K562 (cell line): ENCODE results near the gene ISG20L2. TPM values are rescaled to one million over a fixed set of nuclear protein-coding genes. Genes with fewer than 3 reads are reported as not detected.

Experiments used
- BMI1 ChIP-seq: fragments of 150-350 bp; IDR thresholded peaks from 2 replicates; pipeline ENCODE4 v1.6.1; 2014; ENCODE audit warnings: low read length
- CAMTA2 ChIP-seq: fragments of 250-450 bp; sonication (Bioruptor Pico); conservative IDR thresholded peaks from 2 replicates; pipeline ENCODE4 v1.5.1; 2022
- CBFA2T3 ChIP-seq: fragments of 450-650 bp; IDR thresholded peaks from 2 replicates; pipeline ENCODE4 v1.6.1; 2017
- CBX1 ChIP-seq: sonication (generic); IDR thresholded peaks from 2 replicates; pipeline ENCODE4 v1.6.1; 2016; ENCODE audit warnings: antibody characterized with exemption, low read depth, mild to moderate bottlenecking
- CEBPB ChIP-seq: fragments of 450-650 bp; IDR thresholded peaks from 2 replicates; pipeline ENCODE4 v1.6.1; 2016; ENCODE audit warnings: missing genetic modification characterization, missing compliant biosample characterization
- ELF4 ChIP-seq: fragments of 450-650 bp; formaldehyde crosslinking; IDR thresholded peaks from 2 replicates; pipeline ENCODE4 v1.4.0; 2022; ENCODE audit warnings: missing genetic modification characterization
- FOSL1 ChIP-seq: fragments of 200-800 bp; sonication (Bioruptor generic); conservative IDR thresholded peaks from 2 replicates; pipeline ENCODE4 v1.6.1; 2016; ENCODE audit warnings: missing genetic modification characterization, missing compliant biosample characterization
- MCM7 ChIP-seq, 2 experiments: fragments of 450-650 bp; IDR thresholded peaks; 2 replicates each; pipeline ENCODE4 v1.6.1; 2016 to 2018
- MXI1 ChIP-seq: IDR thresholded peaks from 2 replicates; pipeline ENCODE4 v1.6.1; 2011; ENCODE audit warnings: low read depth, mild to moderate bottlenecking, improper control_type of control experiment, low read length
- MYNN ChIP-seq, 2 experiments: sonication (generic); formaldehyde crosslinking in 1 of 2; IDR thresholded peaks; 2 replicates each; pipeline versions ENCODE4 v1.5.0 to v1.6.1; 2016 to 2020; ENCODE audit warnings: antibody characterized with exemption in 1 of 2, missing genetic modification reagents in 1 of 2
- NEUROD1 ChIP-seq: fragments of 150-350 bp; IDR thresholded peaks from 2 replicates; pipeline ENCODE4 v1.6.1; 2014; ENCODE audit warnings: borderline replicate concordance, low read length, low read depth; ENCODE audit not compliant: partially characterized antibody
- OTX1 ChIP-seq: fragments of 450-650 bp; formaldehyde crosslinking; IDR thresholded peaks from 2 replicates; pipeline ENCODE4 v1.4.0; 2022; ENCODE audit warnings: mild to moderate bottlenecking
- RFX1 ChIP-seq: fragments of 450-650 bp; IDR thresholded peaks from 2 replicates; pipeline ENCODE4 v1.6.1; 2016; ENCODE audit warnings: mild to moderate bottlenecking, moderate library complexity
- SETDB1 ChIP-seq: IDR thresholded peaks from one replicate; pipeline ENCODE4 v1.6.1; 2012; ENCODE audit warnings: low read length, control low read depth, inconsistent platforms
- SREBF1 ChIP-seq: fragments of 150-350 bp; IDR thresholded peaks from 2 replicates; pipeline ENCODE4 v1.6.1; 2014; ENCODE audit warnings: antibody characterized with exemption, low read depth, low read length, borderline replicate concordance
- TBL1XR1 ChIP-seq, 2 experiments: IDR thresholded peaks; 2 replicates each; pipeline ENCODE4 v1.6.1; 2012; ENCODE audit warnings: improper control_type of control experiment in 2 of 2, low read length in 2 of 2, mild to moderate bottlenecking in 1 of 2
- TCF7L2 ChIP-seq: fragments of 150-350 bp; IDR thresholded peaks from 2 replicates; pipeline ENCODE4 v1.6.1; 2016; ENCODE audit warnings: low read depth, mild to moderate bottlenecking, low read length, moderate library complexity
- TEAD1 ChIP-seq, 2 experiments: fragments of 450-650 bp in 1 of 2; sonication (generic) in 1 of 2; formaldehyde crosslinking; IDR thresholded peaks; 2 replicates each; pipeline versions ENCODE4 v1.4.0 to v1.8.0; 2020 to 2022; ENCODE audit warnings: mild to moderate bottlenecking in 2 of 2, missing genetic modification reagents in 1 of 2
- TFAP4 ChIP-seq: sonication (generic); formaldehyde crosslinking; IDR thresholded peaks from 2 replicates; pipeline ENCODE4 v1.8.0; 2022; ENCODE audit warnings: missing genetic modification reagents, mild to moderate bottlenecking, moderate library complexity, borderline replicate concordance
- XRCC4 ChIP-seq: IDR thresholded peaks from one replicate; pipeline ENCODE4 v1.6.1; 2011; ENCODE audit not compliant: insufficient read depth, insufficient read length; ENCODE audit errors: extremely low read depth
- ZFX ChIP-seq: sonication (generic); formaldehyde crosslinking; IDR thresholded peaks from 2 replicates; pipeline ENCODE4 v1.8.0; 2022; ENCODE audit warnings: mild to moderate bottlenecking, missing genetic modification reagents, moderate library complexity
- ZNF408 ChIP-seq: fragments of 250-450 bp; sonication (Bioruptor Pico); IDR thresholded peaks from 2 replicates; pipeline ENCODE4 v1.4.0; 2020; ENCODE audit warnings: low read depth, mild to moderate bottlenecking, moderate library complexity
- ZNF507 ChIP-seq: conservative IDR thresholded peaks from 2 replicates; pipeline ENCODE4 v1.6.1; 2017; ENCODE audit warnings: missing genetic modification characterization, missing compliant biosample characterization
- polyA plus RNA-seq, 8 experiments: library from polyadenylated mRNA; depleted of rRNA in 4 of 8; stranded (reverse) in 5 of 8; unstranded in 3 of 8; fragments of >200 nt; fragmentation: Nextera tagmentation in 2 of 8; fragmentation: Illumina TruSeq in 1 of 8; extraction: Ambion mirVana in 2 of 8; extraction: Trizol in 1 of 8; gene quantifications; 2 replicates each; pipeline versions ENCODE4 v1.2.1 to v1.2.3, GENCODE V29; 2011 to 2014; ENCODE audit warnings: inconsistent platforms in 1 of 8, missing spikeins in 1 of 8
- total RNA-seq, 7 experiments: library from RNA; depleted of rRNA in 6 of 7; stranded (reverse); fragments of >200 nt in 6 of 7; fragmentation: Illumina TruSeq in 2 of 7; extraction: Trizol in 2 of 7; gene quantifications; 2 replicates each; pipeline versions ENCODE4 v1.2.1 to v1.2.3, GENCODE V29; 2011 to 2021; ENCODE audit warnings: low replicate concordance in 1 of 7
- TF ChIP-seq, protein P1 (sequence below): fragments of 250-450 bp; sonication (Bioruptor Pico); IDR thresholded peaks from 2 replicates; pipeline ENCODE4 v1.4.0; 2020; ENCODE audit warnings: mild to moderate bottlenecking, moderate library complexity, borderline replicate concordance
- TF ChIP-seq, protein P2 (sequence below): fragments of 450-650 bp; IDR thresholded peaks from 2 replicates; pipeline ENCODE4 v1.6.1; 2014; ENCODE audit warnings: low read depth, mild to moderate bottlenecking, moderate library complexity, borderline replicate concordance

ISG20L2 gene
- total and polyA plus RNA-seq, 9 of the 15 experiments (the other 6 are each of a cell fraction or from before 2014, with no cell fraction given), result 21.3 to 130 (median 50.3) TPM

- TF ChIP-seq ZFX (CRISPR knock-in tag), result peak; percentile 62
- TF ChIP-seq TFAP4 (CRISPR knock-in tag), result peak; percentile 73; the same call in 1 of the 2 replicates
- peak; percentile 98 for TF ChIP-seq NEUROD1
- no peak for TF ChIP-seq ZNF408 (CRISPR knock-in tag)
- TF ChIP-seq SETDB1, result no peak
- no peak for TF ChIP-seq CEBPB
- peak; percentile 67 for TF ChIP-seq MXI1
- TF ChIP-seq MYNN (IDR thresholded peaks at IDR 0.05), result no peak; the same call in 1 of the 2 replicates
- TF ChIP-seq MYNN (CRISPR knock-in tag; IDR thresholded peaks at IDR 0.05), result no peak
- TF ChIP-seq MCM7 (IDR thresholded peaks at IDR 0.05), result no peak
- TF ChIP-seq TBL1XR1 (IDR thresholded peaks at IDR 0.05; ENCODE audit: low read length in 2 of 2), result 0 out of 4 replicates have a peak, but pooled peaks of 1 of the 2 experiments have one; percentile 43
- TF ChIP-seq, protein P1, sequence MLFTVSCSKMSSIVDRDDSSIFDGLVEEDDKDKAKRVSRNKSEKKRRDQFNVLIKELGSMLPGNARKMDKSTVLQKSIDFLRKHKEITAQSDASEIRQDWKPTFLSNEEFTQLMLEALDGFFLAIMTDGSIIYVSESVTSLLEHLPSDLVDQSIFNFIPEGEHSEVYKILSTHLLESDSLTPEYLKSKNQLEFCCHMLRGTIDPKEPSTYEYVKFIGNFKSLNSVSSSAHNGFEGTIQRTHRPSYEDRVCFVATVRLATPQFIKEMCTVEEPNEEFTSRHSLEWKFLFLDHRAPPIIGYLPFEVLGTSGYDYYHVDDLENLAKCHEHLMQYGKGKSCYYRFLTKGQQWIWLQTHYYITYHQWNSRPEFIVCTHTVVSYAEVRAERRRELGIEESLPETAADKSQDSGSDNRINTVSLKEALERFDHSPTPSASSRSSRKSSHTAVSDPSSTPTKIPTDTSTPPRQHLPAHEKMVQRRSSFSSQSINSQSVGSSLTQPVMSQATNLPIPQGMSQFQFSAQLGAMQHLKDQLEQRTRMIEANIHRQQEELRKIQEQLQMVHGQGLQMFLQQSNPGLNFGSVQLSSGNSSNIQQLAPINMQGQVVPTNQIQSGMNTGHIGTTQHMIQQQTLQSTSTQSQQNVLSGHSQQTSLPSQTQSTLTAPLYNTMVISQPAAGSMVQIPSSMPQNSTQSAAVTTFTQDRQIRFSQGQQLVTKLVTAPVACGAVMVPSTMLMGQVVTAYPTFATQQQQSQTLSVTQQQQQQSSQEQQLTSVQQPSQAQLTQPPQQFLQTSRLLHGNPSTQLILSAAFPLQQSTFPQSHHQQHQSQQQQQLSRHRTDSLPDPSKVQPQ, result no peak
- no peak for TF ChIP-seq CAMTA2
- TF ChIP-seq ELF4 (CRISPR knock-in tag), result no peak
- no peak for TF ChIP-seq XRCC4
- 0 out of 4 replicates have a peak, but pooled peaks of 1 of the 2 experiments have one; percentile 36 for TF ChIP-seq TEAD1 (CRISPR knock-in tag; IDR thresholded peaks at IDR 0.05)
- TF ChIP-seq TCF7L2, result no peak
- TF ChIP-seq SREBF1, result no peak
- TF ChIP-seq CBX1, result no peak
- TF ChIP-seq, protein P2, sequence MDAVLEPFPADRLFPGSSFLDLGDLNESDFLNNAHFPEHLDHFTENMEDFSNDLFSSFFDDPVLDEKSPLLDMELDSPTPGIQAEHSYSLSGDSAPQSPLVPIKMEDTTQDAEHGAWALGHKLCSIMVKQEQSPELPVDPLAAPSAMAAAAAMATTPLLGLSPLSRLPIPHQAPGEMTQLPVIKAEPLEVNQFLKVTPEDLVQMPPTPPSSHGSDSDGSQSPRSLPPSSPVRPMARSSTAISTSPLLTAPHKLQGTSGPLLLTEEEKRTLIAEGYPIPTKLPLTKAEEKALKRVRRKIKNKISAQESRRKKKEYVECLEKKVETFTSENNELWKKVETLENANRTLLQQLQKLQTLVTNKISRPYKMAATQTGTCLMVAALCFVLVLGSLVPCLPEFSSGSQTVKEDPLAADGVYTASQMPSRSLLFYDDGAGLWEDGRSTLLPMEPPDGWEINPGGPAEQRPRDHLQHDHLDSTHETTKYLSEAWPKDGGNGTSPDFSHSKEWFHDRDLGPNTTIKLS, result peak; percentile 58; the same call in 1 of the 2 replicates
- TF ChIP-seq OTX1 (CRISPR knock-in tag), result no peak
- no peak for TF ChIP-seq BMI1
- no peak for TF ChIP-seq CBFA2T3
- TF ChIP-seq RFX1, result no peak
- no peak for TF ChIP-seq ZNF507 (tag)
- peak; percentile 48; the same call in 1 of the 2 replicates for TF ChIP-seq FOSL1
Measured at GRCh38 chr1:156751757-156752481, 23.4 kb upstream of the ISG20L2 start (continued).
